Right lobe of liver (tissue), 6 donors: ENCODE results near the gene CCDC186. TPM values are rescaled to one million over a fixed set of nuclear protein-coding genes. Genes with fewer than 3 reads are reported as not detected.

Source experiments
- ATAC-seq, 4 donors: fragments of 200-7000 bp; cut with Tn5 transposase; one replicate each; pipeline ENCODE4 v1.9.1; 2020; ENCODE audit warnings: mild to moderate bottlenecking in 4 of 4, moderate library complexity in 4 of 4
- DNase-seq, 3 donors: peaks; one replicate each; pipeline ENCODE4 v3.0.0-alpha.2; 2020
- H3K27ac ChIP-seq, 3 donors: fragments of 200-600 bp; one replicate each; pipeline ENCODE4 v1.8.0; 2022
- H3K27me3 ChIP-seq, 2 donors: fragments of 200-600 bp; one replicate each; pipeline ENCODE4 v1.8.0; 2022
- H3K36me3 ChIP-seq, 4 donors: fragments of 200-600 bp; sonication (generic) in 1 of 4; one replicate each; pipeline versions ENCODE4 v1.5.1 to v1.8.0; 2017 to 2022; ENCODE audit warnings: control low read depth in 1 of 4
- H3K4me1 ChIP-seq, 4 donors: fragments of 200-600 bp; sonication (generic) in 1 of 4; one replicate each; pipeline versions ENCODE4 v1.5.1 to v1.8.0; 2017 to 2022; ENCODE audit warnings: control low read depth in 1 of 4
- H3K4me3 ChIP-seq, 3 donors: fragments of 200-600 bp; one replicate each; pipeline ENCODE4 v1.8.0; 2022
- H3K9me3 ChIP-seq, 4 donors: fragments of 200-600 bp; sonication (generic) in 1 of 4; one replicate each; pipeline versions ENCODE4 v1.5.1 to v1.8.0; 2017 to 2022; ENCODE audit warnings: control low read depth in 1 of 4
- POLR2A ChIP-seq: fragments of 450-650 bp; IDR thresholded peaks from one replicate; pipeline ENCODE4 v1.6.1; 2017; ENCODE audit warnings: antibody characterized with exemption, mild to moderate bottlenecking
- WGBS: methylation state at CpG from one replicate; pipeline ENCODE4 v1.1.6; 2018; ENCODE audit warnings: low coverage, low lambda C conversion rate; ENCODE audit not compliant: insufficient coverage; ENCODE audit errors: missing lambda C conversion rate; 5-methylcytosine and 5-hydroxymethylcytosine counted together
- intact Hi-C, 2 donors: fragments of 100-400 bp; cut with DNase I; formaldehyde crosslinking; loops; one replicate each; pipeline versions ENCODE4 v1.11.2 to v1.14.1; 2022
- total RNA-seq, 6 experiments: library from RNA; depleted of rRNA in 2 of 6; stranded (reverse); fragments of >200 nt in 2 of 6; fragmentation: NEBNext Ultra II Directional in 3 of 6; extraction: Animal tissue kit (Norgen Biotek cat#: 25700) in 3 of 6; gene quantifications; one replicate each; pipeline versions ENCODE4 v1.1.0 to v1.2.4, GENCODE V29; 2016 to 2023
- TF ChIP-seq, protein P1 (sequence below), 4 donors: fragments of 200-600 bp in 3 of 4; fragments of 450-650 bp in 1 of 4; IDR thresholded peaks; one replicate each; pipeline versions ENCODE4 v1.5.1 to v1.8.0; 2016 to 2022; ENCODE audit warnings: antibody characterized with exemption in 4 of 4, mild to moderate bottlenecking in 2 of 4
- donor health status: DM: no; HTN: yes; CAD: no.
- donor health status: DM: no; HTN: no; CAD: no.
- donor health status: DM: no; HTN: no; CAD: no.
- donor health status: DM: no; HTN: yes; CAD: no.
- donor health status: DM: no; HTN: yes; CAD: no.

CCDC186 gene
- total RNA-seq, 6 experiments from 2014 or later = 4.2 to 11.7 (median 6.9) TPM

DNA sequence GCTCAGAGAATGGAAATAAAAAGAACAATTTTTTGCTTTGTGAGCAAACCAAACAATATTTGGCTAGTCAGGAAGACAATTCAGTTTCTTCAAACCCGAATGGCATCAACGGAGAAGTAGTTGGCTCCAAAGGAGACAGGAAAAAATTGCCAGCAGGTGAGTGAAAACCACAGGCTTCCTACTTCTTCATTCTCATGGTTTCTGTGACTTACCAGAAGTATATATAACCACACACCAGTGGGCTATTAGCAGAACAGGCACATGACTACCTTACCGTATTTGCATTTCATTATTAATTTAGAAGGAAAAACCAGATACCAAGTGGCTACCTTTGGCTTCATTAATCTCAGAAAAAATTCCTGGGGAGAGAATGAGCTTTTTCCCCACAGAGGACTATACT, 14.0 kb upstream of the CCDC186 start:
- no peak for DNase-seq
- Histone ChIP-seq H3K4me3 (no peak overlapping the region), H3K36me3 (no peaks in the 10 kb centered on the region), H3K27ac (no peak overlapping the region), H3K4me1 (no peaks in the 10 kb centered on the region), H3K27me3 (no peaks in the 10 kb centered on the region), H3K9me3 (no peaks in the 10 kb centered on the region)
- no peak for TF ChIP-seq POLR2A
- TF ChIP-seq, protein P1, sequence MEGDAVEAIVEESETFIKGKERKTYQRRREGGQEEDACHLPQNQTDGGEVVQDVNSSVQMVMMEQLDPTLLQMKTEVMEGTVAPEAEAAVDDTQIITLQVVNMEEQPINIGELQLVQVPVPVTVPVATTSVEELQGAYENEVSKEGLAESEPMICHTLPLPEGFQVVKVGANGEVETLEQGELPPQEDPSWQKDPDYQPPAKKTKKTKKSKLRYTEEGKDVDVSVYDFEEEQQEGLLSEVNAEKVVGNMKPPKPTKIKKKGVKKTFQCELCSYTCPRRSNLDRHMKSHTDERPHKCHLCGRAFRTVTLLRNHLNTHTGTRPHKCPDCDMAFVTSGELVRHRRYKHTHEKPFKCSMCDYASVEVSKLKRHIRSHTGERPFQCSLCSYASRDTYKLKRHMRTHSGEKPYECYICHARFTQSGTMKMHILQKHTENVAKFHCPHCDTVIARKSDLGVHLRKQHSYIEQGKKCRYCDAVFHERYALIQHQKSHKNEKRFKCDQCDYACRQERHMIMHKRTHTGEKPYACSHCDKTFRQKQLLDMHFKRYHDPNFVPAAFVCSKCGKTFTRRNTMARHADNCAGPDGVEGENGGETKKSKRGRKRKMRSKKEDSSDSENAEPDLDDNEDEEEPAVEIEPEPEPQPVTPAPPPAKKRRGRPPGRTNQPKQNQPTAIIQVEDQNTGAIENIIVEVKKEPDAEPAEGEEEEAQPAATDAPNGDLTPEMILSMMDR (IDR thresholded peaks at IDR 0.05) = no peak
- 53% methylated on average over 3 of the region's 3 CpGs for WGBS
- intact Hi-C loops = no loop called here
- no peak for ATAC-seq

DNA sequence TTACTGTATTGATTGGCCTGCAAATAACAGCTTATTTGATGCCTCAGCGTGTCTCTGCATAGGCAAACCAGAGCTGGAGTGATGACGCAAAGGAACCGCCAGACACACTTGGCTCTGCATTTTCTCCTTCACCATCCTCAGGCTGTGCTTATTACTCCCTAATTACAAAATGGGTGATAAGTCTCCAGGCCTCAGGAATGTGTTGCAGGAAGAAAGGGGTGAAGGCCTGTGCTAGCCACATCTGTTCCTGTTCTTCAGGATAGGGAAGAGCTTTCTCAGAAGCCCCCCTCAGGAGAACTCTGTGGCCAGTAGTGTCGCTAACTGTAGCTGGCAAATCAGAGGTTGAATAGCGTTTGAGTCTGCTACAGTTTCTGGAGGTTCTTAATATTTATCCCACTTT, 10.3 kb upstream of the CCDC186 start:
- TF ChIP-seq, protein P1 (IDR thresholded peaks at IDR 0.05) = no peak
- TF ChIP-seq POLR2A = no peak
- intact Hi-C loops = no loop called here
- 68% methylated on average over 5 of the region's 5 CpGs for WGBS

DNA sequence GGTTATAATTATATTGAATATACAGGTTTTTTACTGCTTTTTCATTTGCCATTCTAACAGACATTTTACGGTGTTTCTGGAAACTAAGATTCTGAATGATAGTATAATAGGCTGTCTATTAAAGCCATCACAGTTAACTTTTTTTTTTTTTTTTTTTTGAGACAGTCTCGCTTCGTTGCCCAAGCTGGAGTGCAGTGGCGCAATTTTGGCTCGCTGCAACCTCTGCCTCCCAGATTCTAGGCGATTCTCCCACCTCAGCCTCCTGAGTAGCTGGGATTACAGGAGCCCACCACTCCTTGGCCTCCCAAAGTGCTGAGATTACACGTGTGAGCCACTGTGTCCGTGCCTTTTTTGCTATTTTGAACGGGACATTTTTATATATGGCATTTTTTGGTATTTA, 9.6 kb upstream of the CCDC186 start:
- ATAC-seq (no peak), DNase-seq (no peak)
- Histone ChIP-seq H3K36me3 (no peaks in the 10 kb centered on the region), H3K27me3 (no peaks in the 10 kb centered on the region), H3K27ac (no peak overlapping the region), H3K4me1 (no peaks in the 10 kb centered on the region), H3K4me3 (no peak overlapping the region), H3K9me3 (no peaks in the 10 kb centered on the region)
- intact Hi-C loops = no loop called here
- no peak for TF ChIP-seq POLR2A
- TF ChIP-seq, protein P1 (IDR thresholded peaks at IDR 0.05) = no peak
- 72% methylated on average over 7 of the region's 9 CpGs for WGBS

More for the DNA sequence above, 10.3 kb upstream of the CCDC186 start:
- no peak for DNase-seq
- ATAC-seq = no peak
- no peak overlapping the region for H3K4me3 ChIP-seq
- no peak overlapping the region for H3K27ac ChIP-seq
- H3K36me3 ChIP-seq = no peaks in the 10 kb centered on the region
- no peaks in the 10 kb centered on the region for H3K27me3 ChIP-seq
- H3K9me3 ChIP-seq = no peaks in the 10 kb centered on the region
- no peaks in the 10 kb centered on the region for H3K4me1 ChIP-seq

DNA sequence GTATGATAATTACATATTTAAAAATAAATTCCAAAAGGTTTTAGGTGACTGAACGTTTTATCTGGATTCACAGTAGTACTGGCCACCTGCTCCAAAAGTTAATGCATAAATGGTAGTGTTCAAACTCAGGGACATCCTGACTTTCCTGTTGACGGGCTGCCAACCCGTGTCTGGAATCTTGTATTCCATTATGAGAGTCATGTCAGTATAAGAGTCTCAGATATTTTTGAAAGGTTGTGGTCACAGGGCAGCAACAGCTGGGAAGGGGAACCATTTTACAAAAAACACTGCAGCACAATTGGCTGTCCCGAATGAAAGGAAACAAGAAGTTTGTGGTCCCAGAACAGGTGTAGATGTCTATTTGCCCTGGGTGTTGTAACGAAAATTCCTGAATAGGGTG, 8.0 kb upstream of the CCDC186 start:
- no peak for DNase-seq
- Histone ChIP-seq H3K36me3 (no peaks in the 10 kb centered on the region), H3K4me1 (no peaks in the 10 kb centered on the region), H3K27ac (no peak overlapping the region), H3K4me3 (no peak overlapping the region), H3K9me3 (no peaks in the 10 kb centered on the region), H3K27me3 (no peaks in the 10 kb centered on the region)
- TF ChIP-seq, protein P1 (IDR thresholded peaks at IDR 0.05) = no peak
- TF ChIP-seq POLR2A = no peak
- 15% methylated on average over 4 of the region's 5 CpGs for WGBS
- intact Hi-C loops = no loop called here
- no peak for ATAC-seq

DNA sequence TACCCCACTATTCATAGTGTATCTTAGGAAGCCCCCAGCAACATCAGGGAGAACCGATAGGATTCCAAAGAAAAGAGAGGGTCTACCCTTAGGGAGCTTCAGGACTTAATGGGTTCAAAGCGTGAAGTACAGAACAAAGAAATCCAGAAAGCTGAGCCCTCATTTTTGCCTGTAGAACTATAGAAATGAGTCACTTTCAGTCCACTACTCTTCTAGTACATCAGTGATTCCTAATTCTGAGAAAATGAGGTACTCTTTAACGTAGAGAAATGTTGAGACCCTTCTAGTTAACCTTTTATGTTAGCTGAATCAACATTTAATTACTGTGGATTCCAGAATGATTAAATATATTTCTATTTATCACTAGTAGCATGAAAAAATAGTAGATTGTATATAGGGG, 6.9 kb upstream of the CCDC186 start:
- Histone ChIP-seq H3K36me3 (no peaks in the 10 kb centered on the region), H3K27me3 (no peaks in the 10 kb centered on the region), H3K4me1 (no peaks in the 10 kb centered on the region), H3K9me3 (no peaks in the 10 kb centered on the region), H3K27ac (no peak overlapping the region), H3K4me3 (no peak overlapping the region)
- no peak for DNase-seq
- WGBS = 71% methylated on average over 3 of the region's 3 CpGs
- intact Hi-C loops = no loop called here
- TF ChIP-seq POLR2A = no peak
- TF ChIP-seq, protein P1 (IDR thresholded peaks at IDR 0.05) = no peak
- ATAC-seq = no peak
